GM10266 (cell line): ENCODE measurements around the gene CACNG4.
"Not testable (repeated sequence)": the region's sequence is repeated elsewhere in the genome, so short reads cannot be mapped to it uniquely, and the experiment has no call there.

Experiments
- DNase-seq: peaks from one replicate; pipeline ENCODE4 v3.0.0; 2012; ENCODE audit errors: extremely low spot score
- CTCF ChIP-seq: IDR thresholded peaks from 2 replicates; pipeline ENCODE4 v1.5.1; 2012; ENCODE audit warnings: mild to moderate bottlenecking, low read depth; ENCODE audit not compliant: control insufficient read depth, insufficient read depth; ENCODE audit errors: missing control alignments

The CACNG4 gene

GRCh38 chr17:66970140-66970539 is 5.6 kb downstream of the CACNG4 start:
- DNase-seq, result no peak
- no peak for TF ChIP-seq CTCF

- no peak for TF ChIP-seq CTCF
- DNase-seq, result no peak
Measured at GRCh38 chr17:66970797-66971196, 6.3 kb downstream of the CACNG4 start.

- TF ChIP-seq CTCF, result no peak
- no peak for DNase-seq
Measured at GRCh38 chr17:66971264-66971663, 6.8 kb downstream of the CACNG4 start.

- DNase-seq, result no peak
- TF ChIP-seq CTCF, result no peak
Measured at GRCh38 chr17:66971730-66972441, 7.4 kb downstream of the CACNG4 start.

- not testable (repeated sequence) for DNase-seq
Measured at GRCh38 chr17:66972442-66972830, 7.9 kb downstream of the CACNG4 start.

GRCh38 chr17:66975188-66975587 is 10.7 kb downstream of the CACNG4 start:
- no peak for TF ChIP-seq CTCF
- DNase-seq, result no peak

- TF ChIP-seq CTCF, result no peak
- no peak for DNase-seq
Measured at GRCh38 chr17:66975614-66976378, 11.3 kb downstream of the CACNG4 start.
